Liver (tissue), 3 donors: ENCODE measurements around the gene COL23A1.

Experiments
- CTCF ChIP-seq: fragments of 150-350 bp; IDR thresholded peaks from 2 replicates; pipeline ENCODE4 v1.5.1; 2017; ENCODE audit warnings: improper control_type of control experiment, low read depth, low read length; ENCODE audit not compliant: missing input control
- SP1 ChIP-seq: IDR thresholded peaks from 2 replicates; pipeline ENCODE4 v1.6.1; 2018; ENCODE audit warnings: antibody characterized with exemption, mild to moderate bottlenecking
- donor health status: healthy.
- donor health status: healthy.

GRCh38 chr5:178281331-178281730 is 308.9 kb downstream of the COL23A1 start:
- TF ChIP-seq SP1 (no peak), CTCF (no peak)
